ENCODE measurements around the gene LAT.
"Not testable (repeated sequence)": the region's sequence is repeated elsewhere in the genome, so short reads cannot be mapped to it uniquely, and the experiment has no call there.

The LAT gene

DNA sequence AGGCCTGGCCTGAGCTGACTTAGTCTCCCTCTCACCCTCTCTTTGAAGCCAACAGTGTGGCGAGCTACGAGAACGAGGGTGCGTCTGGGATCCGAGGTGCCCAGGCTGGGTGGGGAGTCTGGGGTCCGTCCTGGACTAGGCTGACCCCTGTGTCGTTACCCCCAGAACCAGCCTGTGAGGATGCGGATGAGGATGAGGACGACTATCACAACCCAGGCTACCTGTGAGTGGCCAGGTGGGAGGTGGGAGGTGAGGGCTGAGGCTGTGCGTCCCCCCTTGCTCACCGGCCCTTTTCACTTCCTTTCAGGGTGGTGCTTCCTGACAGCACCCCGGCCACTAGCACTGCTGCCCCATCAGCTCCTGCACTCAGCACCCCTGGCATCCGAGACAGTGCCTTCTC lies 1.6 kb downstream of the LAT start:
- Histone ChIP-seq H3K4me3 (ENCODE audit: low read length) (no peak overlapping the region), H3K27me3 (ENCODE audit: control insufficient read depth, insufficient read depth, low read length) (no peaks in the 10 kb centered on the region), H3K9me3 (ENCODE audit: control insufficient read depth, insufficient read depth, low read length) (no peaks in the 10 kb centered on the region), H3K36me3 (ENCODE audit: control insufficient read depth, insufficient read depth, low read length) (no peaks in the 10 kb centered on the region), H3K27ac (ENCODE audit: low read length) (no peak overlapping the region), H3K4me1 (ENCODE audit: control insufficient read depth, insufficient read depth, low read length) (no peaks in the 10 kb centered on the region)
- no peak for DNase-seq (ENCODE audit: low read depth, low spot score)
- WGBS (ENCODE audit: insufficient coverage, insufficient read length), result no CpG with 5 or more reads among the region's 13 CpGs

DNA sequence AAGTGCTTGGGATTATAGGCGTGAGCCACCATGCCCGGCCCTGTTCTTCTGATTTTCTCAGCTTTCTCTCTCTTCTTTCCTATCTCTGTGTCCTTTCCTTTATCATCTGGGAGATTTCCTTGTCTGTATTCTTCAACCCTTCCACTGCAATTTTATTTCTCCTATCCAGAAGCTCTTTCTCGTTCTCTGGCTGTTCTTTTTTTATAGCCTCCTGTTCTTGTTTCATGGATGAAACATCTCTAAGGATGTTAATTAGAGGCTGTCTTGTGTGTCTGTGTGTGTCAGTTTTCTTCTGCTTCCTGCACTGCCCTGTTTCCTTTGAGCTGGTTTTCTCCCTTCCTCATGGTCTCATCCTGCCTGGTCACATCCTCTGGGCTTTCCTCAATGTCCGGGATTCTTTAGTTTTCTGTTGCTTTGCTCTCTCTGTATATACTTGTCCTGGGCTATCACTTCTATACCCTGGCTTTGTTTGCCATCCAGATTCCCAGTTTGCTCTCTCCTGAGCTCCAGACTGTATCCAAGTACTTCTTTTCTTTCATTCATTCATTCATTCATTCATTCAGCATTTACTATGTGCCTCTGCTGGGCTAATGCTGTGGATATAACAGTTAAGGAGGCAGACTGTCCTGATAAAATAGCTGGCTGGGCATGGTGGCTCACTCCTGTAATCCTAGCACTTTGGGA lies 2.5 kb downstream of the LAT start:
- DNase-seq (ENCODE audit: low read depth, low spot score), result no peak
- H3K27ac ChIP-seq (ENCODE audit: low read length), result no peak overlapping the region

GRCh38 chr16:28989363-28989762 lies 4.5 kb downstream of the LAT start:
- Histone ChIP-seq H3K36me3 (ENCODE audit: control insufficient read depth, insufficient read depth, low read length) (no peaks in the 10 kb centered on the region), H3K4me3 (ENCODE audit: low read length) (no peak overlapping the region), H3K27ac (ENCODE audit: low read length) (no peak overlapping the region), H3K9me3 (ENCODE audit: control insufficient read depth, insufficient read depth, low read length) (no peaks in the 10 kb centered on the region), H3K4me1 (ENCODE audit: control insufficient read depth, insufficient read depth, low read length) (no peaks in the 10 kb centered on the region), H3K27me3 (ENCODE audit: control insufficient read depth, insufficient read depth, low read length) (no peaks in the 10 kb centered on the region)
- WGBS (ENCODE audit: insufficient coverage, insufficient read length), result no CpG with 5 or more reads among the region's 14 CpGs
- no peak for DNase-seq (ENCODE audit: low read depth, low spot score)

More for the DNA sequence above, 2.5 kb downstream of the LAT start:
- Histone ChIP-seq H3K4me1 (ENCODE audit: control insufficient read depth, insufficient read depth, low read length) (no peaks in the 10 kb centered on the region), H3K36me3 (ENCODE audit: control insufficient read depth, insufficient read depth, low read length) (no peaks in the 10 kb centered on the region), H3K9me3 (ENCODE audit: control insufficient read depth, insufficient read depth, low read length) (no peaks in the 10 kb centered on the region), H3K27me3 (ENCODE audit: control insufficient read depth, insufficient read depth, low read length) (no peaks in the 10 kb centered on the region), H3K4me3 (ENCODE audit: low read length) (no peak overlapping the region)
- no CpG with 5 or more reads among the region's 4 CpGs for WGBS (ENCODE audit: insufficient coverage, insufficient read length)

- WGBS (ENCODE audit: insufficient coverage, insufficient read length), result no CpG with 5 or more reads among the region's 11 CpGs
- Histone ChIP-seq H3K9me3 (ENCODE audit: control insufficient read depth, insufficient read depth, low read length) (no peaks in the 10 kb centered on the region), H3K4me1 (ENCODE audit: control insufficient read depth, insufficient read depth, low read length) (no peaks in the 10 kb centered on the region), H3K4me3 (ENCODE audit: low read length) (no peak overlapping the region), H3K27ac (ENCODE audit: low read length) (no peak overlapping the region), H3K36me3 (ENCODE audit: control insufficient read depth, insufficient read depth, low read length) (no peaks in the 10 kb centered on the region), H3K27me3 (ENCODE audit: control insufficient read depth, insufficient read depth, low read length) (no peaks in the 10 kb centered on the region)
- DNase-seq (ENCODE audit: low read depth, low spot score), result no peak
Measured at GRCh38 chr16:28990375-28991040, 5.7 kb downstream of the LAT start.

DNA sequence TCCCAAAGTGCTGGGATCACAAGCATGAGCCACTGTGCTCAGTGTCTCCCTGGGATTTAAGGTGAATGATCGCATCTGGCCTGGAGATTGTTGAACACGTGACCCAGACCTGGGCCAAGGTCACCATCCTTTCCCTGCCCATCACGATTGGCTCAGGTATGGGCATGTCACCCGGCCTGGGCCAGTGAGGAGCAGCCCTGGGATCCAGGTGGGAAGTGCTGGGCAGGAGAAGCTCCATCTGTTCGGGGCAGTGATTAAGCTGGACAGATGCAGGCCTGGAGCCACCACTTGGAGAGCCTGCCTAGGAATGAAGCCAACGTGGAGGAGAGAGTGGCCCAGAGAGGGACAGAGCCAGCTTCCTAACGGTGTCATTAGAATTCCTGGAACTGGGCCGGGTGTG lies 6.8 kb downstream of the LAT start:
- DNase-seq (ENCODE audit: low read depth, low spot score), result no peak
- no peak overlapping the region for H3K27ac ChIP-seq (ENCODE audit: low read length)
- H3K9me3 ChIP-seq (ENCODE audit: control insufficient read depth, insufficient read depth, low read length), result no peaks in the 10 kb centered on the region
- no peaks in the 10 kb centered on the region for H3K4me1 ChIP-seq (ENCODE audit: control insufficient read depth, insufficient read depth, low read length)
- H3K36me3 ChIP-seq (ENCODE audit: control insufficient read depth, insufficient read depth, low read length), result no peaks in the 10 kb centered on the region
- WGBS (ENCODE audit: insufficient coverage, insufficient read length), result no CpG with 5 or more reads among the region's 8 CpGs
- no peak overlapping the region for H3K4me3 ChIP-seq (ENCODE audit: low read length)
- no peaks in the 10 kb centered on the region for H3K27me3 ChIP-seq (ENCODE audit: control insufficient read depth, insufficient read depth, low read length)

DNA sequence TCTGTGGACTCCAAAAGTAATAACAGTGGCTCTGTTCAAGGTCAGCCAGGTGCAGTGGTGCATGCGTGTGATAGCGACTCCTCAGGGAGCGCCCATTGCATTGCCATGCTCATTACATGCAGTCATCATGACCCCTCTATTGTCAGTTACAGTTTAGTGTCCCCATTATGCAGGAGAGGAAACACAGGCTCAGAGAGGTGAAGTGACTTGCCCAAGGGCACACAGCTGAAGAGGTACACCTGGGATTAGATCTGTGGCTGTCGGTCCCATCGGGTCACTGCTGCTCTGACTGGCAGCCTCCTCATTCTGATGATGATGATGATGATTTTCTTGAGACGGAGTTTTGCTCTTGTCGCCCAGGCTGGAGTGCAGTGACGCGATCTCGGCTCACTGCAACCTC lies 7.6 kb downstream of the LAT start:
- Histone ChIP-seq H3K4me3 (ENCODE audit: low read length) (no peak overlapping the region), H3K27ac (ENCODE audit: low read length) (no peak overlapping the region), H3K27me3 (ENCODE audit: control insufficient read depth, insufficient read depth, low read length) (no peaks in the 10 kb centered on the region), H3K9me3 (ENCODE audit: control insufficient read depth, insufficient read depth, low read length) (no peaks in the 10 kb centered on the region), H3K4me1 (ENCODE audit: control insufficient read depth, insufficient read depth, low read length) (no peaks in the 10 kb centered on the region), H3K36me3 (ENCODE audit: control insufficient read depth, insufficient read depth, low read length) (no peaks in the 10 kb centered on the region)
- WGBS (ENCODE audit: insufficient coverage, insufficient read length), result no CpG with 5 or more reads among the region's 10 CpGs
- no peak for DNase-seq (ENCODE audit: low read depth, low spot score)

DNA sequence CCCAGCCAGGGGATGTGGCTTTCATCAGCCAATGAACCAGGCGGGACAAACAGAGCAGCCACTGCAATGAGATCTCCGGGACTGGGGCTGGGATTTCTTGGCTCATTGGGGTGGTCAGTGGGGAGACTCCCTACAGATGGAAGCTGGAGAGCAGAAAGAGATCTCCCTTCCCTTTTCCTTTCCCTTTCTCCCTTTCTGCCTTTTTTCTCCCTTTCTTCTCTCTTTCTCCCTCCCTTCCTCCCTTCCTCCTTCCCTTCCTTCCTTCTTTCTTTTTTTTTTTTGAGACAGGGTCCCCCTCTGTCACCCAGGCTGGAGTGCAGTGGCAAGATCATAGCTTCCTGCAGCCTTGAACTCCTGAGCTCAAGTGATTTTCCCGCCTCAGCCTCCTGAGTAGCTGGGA lies 14.0 kb downstream of the LAT start:
- WGBS (ENCODE audit: insufficient coverage, insufficient read length), result no CpG with 5 or more reads among the region's 3 CpGs
- Histone ChIP-seq H3K36me3 (ENCODE audit: control insufficient read depth, insufficient read depth, low read length) (no peaks in the 10 kb centered on the region), H3K4me3 (ENCODE audit: low read length) (no peak overlapping the region), H3K27me3 (ENCODE audit: control insufficient read depth, insufficient read depth, low read length) (no peaks in the 10 kb centered on the region), H3K9me3 (ENCODE audit: control insufficient read depth, insufficient read depth, low read length) (no peaks in the 10 kb centered on the region), H3K27ac (ENCODE audit: low read length) (no peak overlapping the region), H3K4me1 (ENCODE audit: control insufficient read depth, insufficient read depth, low read length) (no peaks in the 10 kb centered on the region)
- no peak for DNase-seq (ENCODE audit: low read depth, low spot score)

GRCh38 chr16:28999577-28999976 lies 14.7 kb downstream of the LAT start:
- DNase-seq (ENCODE audit: low read depth, low spot score), result no peak
- H3K36me3 ChIP-seq (ENCODE audit: control insufficient read depth, insufficient read depth, low read length), result no peaks in the 10 kb centered on the region

GRCh38 chr16:29000019-29000418 lies 15.2 kb downstream of the LAT start:
- H3K27ac ChIP-seq (ENCODE audit: low read length), result no peak overlapping the region
- DNase-seq (ENCODE audit: low read depth, low spot score), result no peak

More at GRCh38 chr16:28999577-28999976, 14.7 kb downstream of the LAT start:
- no CpG with 5 or more reads among the region's 4 CpGs for WGBS (ENCODE audit: insufficient coverage, insufficient read length)
- no peaks in the 10 kb centered on the region for H3K27me3 ChIP-seq (ENCODE audit: control insufficient read depth, insufficient read depth, low read length)
- no peak overlapping the region for H3K27ac ChIP-seq (ENCODE audit: low read length)
- H3K4me1 ChIP-seq (ENCODE audit: control insufficient read depth, insufficient read depth, low read length), result no peaks in the 10 kb centered on the region
- H3K4me3 ChIP-seq (ENCODE audit: low read length), result no peak overlapping the region
- no peaks in the 10 kb centered on the region for H3K9me3 ChIP-seq (ENCODE audit: control insufficient read depth, insufficient read depth, low read length)

GRCh38 chr16:29004496-29005139 lies 19.8 kb downstream of the LAT start:
- not testable (repeated sequence) for DNase-seq (ENCODE audit: low read depth, low spot score); H3K36me3 ChIP-seq (ENCODE audit: control insufficient read depth, insufficient read depth, low read length); H3K27me3 ChIP-seq (ENCODE audit: control insufficient read depth, insufficient read depth, low read length); H3K4me1 ChIP-seq (ENCODE audit: control insufficient read depth, insufficient read depth, low read length); H3K9me3 ChIP-seq (ENCODE audit: control insufficient read depth, insufficient read depth, low read length); H3K27ac ChIP-seq (ENCODE audit: low read length); H3K4me3 ChIP-seq (ENCODE audit: low read length)
- no CpG with 5 or more reads among the region's 9 CpGs for WGBS (ENCODE audit: insufficient coverage, insufficient read length)

More at GRCh38 chr16:29000019-29000418, 15.2 kb downstream of the LAT start:
- H3K4me1 ChIP-seq (ENCODE audit: control insufficient read depth, insufficient read depth, low read length), result no peaks in the 10 kb centered on the region
- H3K36me3 ChIP-seq (ENCODE audit: control insufficient read depth, insufficient read depth, low read length), result no peaks in the 10 kb centered on the region
- no peak overlapping the region for H3K4me3 ChIP-seq (ENCODE audit: low read length)
- no peaks in the 10 kb centered on the region for H3K27me3 ChIP-seq (ENCODE audit: control insufficient read depth, insufficient read depth, low read length)
- WGBS (ENCODE audit: insufficient coverage, insufficient read length), result no CpG with 5 or more reads among the region's 2 CpGs
- H3K9me3 ChIP-seq (ENCODE audit: control insufficient read depth, insufficient read depth, low read length), result no peaks in the 10 kb centered on the region
